ENCODE results near the gene TPD52L2.
A peak's percentile ranks its signal among the peaks of the same experiment; 100 is the strongest.

TPD52L2 gene

GRCh38 chr20:63864978-63865640 is at the start of gene TPD52L2:
TSS of gene TPD52L2 (plus strand) at chr20:63865270. CDS start at chr20:63865366, 96 bp downstream.
- peak; percentile 90 to 98 for DNase-seq (ENCODE audit: low read depth in 1 of 2, low spot score in 1 of 2)

- no peak for DNase-seq (ENCODE audit: low read depth in 1 of 2, low spot score in 1 of 2)
Observed at GRCh38 chr20:63815615-63816253, 49.3 kb upstream of the TPD52L2 start.

- no peak for DNase-seq (ENCODE audit: low read depth in 1 of 2, low spot score in 1 of 2)
Observed at GRCh38 chr20:63819224-63819921, 45.7 kb upstream of the TPD52L2 start.

DNA sequence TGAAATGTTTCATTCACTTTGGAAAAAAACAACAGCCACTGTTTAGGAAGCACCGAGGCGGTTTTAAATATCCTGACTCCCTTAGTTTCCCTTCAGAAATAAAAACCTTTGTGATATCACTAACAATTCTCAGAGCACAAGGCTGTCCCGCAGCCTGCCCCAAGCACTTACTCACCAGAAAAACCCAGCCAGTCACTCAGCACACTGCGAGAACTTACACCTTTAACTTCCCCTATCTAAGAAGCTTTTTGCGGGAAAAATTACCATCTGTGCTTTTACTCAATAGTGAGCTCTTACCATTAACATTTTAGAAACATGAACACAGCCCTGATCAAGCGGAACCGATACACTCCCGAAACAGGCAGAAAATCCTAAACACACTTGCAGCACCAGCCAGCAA is 43.3 kb upstream of the TPD52L2 start:
- DNase-seq (ENCODE audit: low read depth in 1 of 2, low spot score in 1 of 2): no peak

DNA sequence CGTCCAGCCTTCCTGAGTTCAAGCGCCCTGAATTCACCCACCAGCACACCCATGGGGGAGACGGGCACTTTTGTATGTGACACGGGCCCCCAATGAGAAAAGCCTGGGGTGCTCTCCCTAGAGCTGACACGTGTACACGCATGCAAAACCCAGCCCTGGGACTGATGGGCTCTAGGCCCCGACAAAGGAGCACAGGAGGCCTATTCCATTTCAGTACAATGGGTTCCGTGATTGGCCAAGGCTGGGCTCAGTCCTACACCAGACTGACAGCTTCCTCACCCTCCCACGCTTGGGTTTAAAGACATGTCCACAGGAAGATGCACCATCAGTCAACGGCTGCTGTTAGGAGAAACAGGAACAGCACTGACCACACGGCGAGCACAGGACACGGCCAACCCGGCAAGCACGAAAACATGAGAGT is 42.8 kb upstream of the TPD52L2 start:
- DNase-seq (ENCODE audit: low read depth in 1 of 2, low spot score in 1 of 2): no peak

- no peak for DNase-seq (ENCODE audit: low read depth in 1 of 2, low spot score in 1 of 2)
Observed at GRCh38 chr20:63823691-63824311, 41.3 kb upstream of the TPD52L2 start.

DNA sequence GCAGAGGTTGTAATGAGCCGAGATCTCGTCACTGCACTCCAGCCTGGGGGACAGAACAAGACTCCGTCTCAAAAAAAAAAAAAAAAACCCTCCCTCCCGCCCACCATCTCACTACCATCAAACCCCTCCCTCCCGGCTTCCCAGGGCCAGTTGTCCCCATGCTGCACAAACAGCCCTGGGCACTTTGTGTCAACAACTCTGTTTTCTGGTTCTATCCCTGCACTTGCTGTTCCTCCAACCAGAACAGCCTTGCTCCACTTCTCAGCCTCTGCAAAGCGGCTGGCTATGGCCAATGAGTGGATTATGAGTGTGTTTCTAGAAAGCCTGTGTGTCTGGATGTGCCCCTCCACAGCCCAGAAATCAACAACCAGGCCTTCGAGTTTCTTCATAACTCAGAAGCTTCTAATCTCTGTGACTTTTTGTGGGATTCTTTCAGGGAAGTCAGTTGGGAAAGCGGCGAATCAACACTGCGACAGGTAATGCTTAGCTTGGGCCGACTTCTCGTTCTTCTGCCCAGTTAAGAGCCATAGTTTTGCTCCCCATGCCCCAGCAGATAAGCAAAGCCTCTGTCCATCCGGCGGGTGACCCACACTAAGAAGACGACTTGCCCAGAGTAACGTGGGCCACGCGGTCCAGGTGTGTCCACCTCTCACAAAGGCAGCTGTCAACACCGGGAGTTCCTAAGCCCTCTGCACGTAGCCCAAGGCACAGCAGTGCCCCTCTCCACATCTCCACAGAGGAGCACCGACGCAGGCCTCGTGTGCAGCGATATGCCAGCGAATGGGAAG is 39.5 kb upstream of the TPD52L2 start:
- no peak for DNase-seq (ENCODE audit: low read depth in 1 of 2, low spot score in 1 of 2)

DNA sequence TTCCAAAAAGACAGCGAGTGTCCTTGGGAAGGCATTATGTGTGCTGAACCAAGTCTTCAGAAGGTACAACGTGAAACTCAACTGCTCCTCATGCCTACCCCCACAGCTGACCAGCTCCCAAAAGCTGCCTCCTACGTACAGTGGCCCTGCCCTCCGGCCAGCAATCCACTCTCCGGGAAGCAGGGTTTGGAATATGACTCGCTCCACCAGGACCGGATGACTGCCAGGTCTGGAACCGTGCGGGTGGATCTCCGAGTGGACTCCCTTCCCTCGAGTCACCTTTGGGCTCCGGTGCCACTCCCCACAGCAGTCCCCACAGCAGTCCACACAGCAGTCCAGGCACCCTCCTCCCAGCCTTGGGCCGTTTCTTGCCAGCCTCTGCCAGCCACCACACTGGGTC is 38.3 kb upstream of the TPD52L2 start:
- DNase-seq (ENCODE audit: low read depth in 1 of 2, low spot score in 1 of 2): no peak

DNA sequence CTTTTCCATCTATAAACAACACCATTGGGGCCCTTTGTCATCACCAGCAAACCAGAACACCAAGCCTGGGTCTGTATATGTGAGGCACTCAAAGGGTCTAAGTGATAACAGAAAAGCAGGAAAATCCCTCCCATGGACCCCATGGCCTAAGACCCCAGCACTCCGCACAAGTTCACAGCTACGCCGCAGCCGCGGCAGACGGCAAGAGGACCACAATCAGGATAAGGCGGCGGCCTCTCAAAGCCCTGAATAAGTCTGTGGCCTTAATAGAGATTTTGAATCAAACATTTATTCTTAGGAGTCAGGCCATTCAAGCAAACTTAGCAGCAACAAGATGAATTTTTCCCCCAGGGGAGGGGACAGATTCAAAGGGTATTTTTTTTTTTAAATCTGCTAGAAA is 36.9 kb upstream of the TPD52L2 start:
- DNase-seq (ENCODE audit: low read depth in 1 of 2, low spot score in 1 of 2): no peak

GRCh38 chr20:63828545-63828944 is 36.5 kb upstream of the TPD52L2 start:
- DNase-seq (ENCODE audit: low read depth in 1 of 2, low spot score in 1 of 2): no peak

GRCh38 chr20:63828951-63829350 is 36.1 kb upstream of the TPD52L2 start:
- DNase-seq (ENCODE audit: low read depth in 1 of 2, low spot score in 1 of 2): no peak

DNA sequence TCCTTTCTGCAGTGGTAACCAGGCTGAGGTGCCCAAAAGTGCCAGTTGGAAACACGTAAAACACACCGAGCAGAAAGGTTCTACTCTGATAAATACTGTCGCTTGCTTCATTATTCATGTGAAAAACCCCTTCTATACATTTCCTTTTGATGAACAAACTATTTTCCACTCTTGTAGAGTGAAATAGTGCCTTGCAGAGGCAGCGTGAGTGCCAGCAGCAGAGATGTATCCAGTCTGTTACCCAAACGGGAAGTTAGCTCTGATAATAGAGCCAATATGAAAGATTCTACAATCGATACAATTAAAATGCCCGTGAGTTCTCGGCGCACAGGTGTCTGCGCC is 35.5 kb upstream of the TPD52L2 start:
- DNase-seq (ENCODE audit: low read depth in 1 of 2, low spot score in 1 of 2): no peak

GRCh38 chr20:63829945-63830835 is 34.9 kb upstream of the TPD52L2 start:
- DNase-seq (ENCODE audit: low read depth in 1 of 2, low spot score in 1 of 2): no peak

GRCh38 chr20:63830841-63831588 is 34.1 kb upstream of the TPD52L2 start, which contains the start of gene ZBTB46:
TSS of gene ZBTB46 (minus strand) at chr20:63831264. CDS start at chr20:63790757, 40,507 bp downstream.
- DNase-seq (ENCODE audit: low read depth in 1 of 2, low spot score in 1 of 2): no peak

GRCh38 chr20:63831646-63831992 is 33.5 kb upstream of the TPD52L2 start:
- DNase-seq (ENCODE audit: low read depth in 1 of 2, low spot score in 1 of 2): no peak

DNA sequence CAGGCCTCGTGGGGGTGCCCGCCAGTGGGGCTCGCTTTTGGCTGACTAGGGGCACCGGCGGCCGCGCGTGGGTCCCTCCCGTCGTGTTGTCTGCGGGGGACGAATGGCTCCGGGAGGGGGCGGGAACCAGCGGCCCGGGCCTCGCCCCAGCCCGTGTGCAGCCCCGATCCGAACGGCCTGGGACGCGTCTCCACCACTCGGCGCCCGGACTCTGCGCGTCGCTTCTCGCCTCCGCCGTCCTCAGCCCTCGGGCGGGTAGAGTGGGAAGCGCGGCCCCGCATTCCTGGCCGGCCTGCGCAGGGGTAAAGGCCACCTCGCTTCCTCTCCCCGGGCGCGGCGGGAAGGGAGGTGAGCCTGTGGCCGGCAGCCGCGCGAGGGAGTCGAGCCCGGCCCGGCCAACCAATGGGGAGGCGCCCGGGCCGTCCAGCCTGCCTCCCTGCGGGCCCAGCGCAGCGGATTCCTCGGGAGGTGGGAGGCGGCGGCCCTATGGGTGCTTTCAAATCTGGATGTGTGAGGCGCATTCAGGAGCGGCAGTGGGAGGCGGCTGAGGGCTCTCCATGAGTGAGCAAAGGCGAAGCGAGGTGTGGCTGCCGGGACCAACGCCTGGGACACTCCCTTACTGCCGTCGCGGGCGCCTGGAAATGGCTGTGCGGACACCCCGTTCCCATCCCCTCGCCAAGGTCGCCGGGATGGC is 32.9 kb upstream of the TPD52L2 start:
- no peak for DNase-seq (ENCODE audit: low read depth in 1 of 2, low spot score in 1 of 2)

DNA sequence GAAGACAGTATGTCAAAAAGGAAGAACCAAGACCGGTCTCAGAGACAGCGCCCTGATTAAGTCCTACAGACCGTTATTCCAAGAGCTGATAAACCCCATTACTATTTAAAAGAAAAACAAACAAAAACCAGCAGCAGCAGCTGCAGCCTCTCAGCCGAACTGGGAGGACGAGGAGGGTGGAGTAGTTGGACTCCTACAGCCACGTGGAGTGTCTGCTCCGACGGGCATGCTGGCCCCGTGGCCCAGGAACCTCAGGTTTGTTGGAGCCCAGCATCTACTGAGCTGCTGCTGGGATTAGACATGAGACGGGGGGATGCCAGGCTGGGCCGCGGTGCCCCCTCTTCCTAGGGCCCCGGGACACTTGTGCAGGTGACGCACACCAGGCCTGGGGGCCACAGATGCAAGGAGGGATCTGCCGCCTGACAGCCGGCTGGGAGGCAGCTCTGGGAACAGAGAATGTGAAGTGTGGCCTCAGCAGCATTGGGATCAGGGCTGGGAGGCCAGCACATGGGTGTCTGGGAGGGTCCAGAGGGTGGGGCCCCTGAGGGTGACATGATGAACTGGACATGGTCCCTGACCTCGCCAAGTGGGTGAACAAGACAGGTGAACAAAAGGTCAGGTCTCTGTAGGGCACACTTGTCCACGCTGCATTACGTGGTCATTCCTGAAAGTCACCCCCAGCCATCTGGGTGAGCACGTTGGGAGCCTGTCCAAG is 31.1 kb upstream of the TPD52L2 start:
- no peak for DNase-seq (ENCODE audit: low read depth in 1 of 2, low spot score in 1 of 2)

DNA sequence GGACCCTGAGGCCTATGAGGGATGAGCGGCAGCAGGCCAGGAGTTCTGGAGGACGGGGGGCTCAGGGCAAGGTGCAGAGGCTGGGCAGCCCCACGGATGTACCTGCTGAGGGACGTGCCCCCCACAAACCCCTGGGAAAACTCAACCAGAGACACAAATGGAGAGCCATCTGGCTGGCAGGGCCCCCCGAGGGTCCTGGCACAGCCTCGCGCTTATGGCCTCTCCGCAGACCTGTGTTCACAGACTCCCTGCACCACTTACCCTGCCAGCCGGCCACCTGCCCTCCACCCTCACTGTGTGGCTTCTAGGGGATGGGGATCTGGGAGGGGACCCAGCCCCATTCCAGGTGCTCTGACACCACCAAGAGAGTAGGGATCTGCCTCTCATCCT is 30.6 kb upstream of the TPD52L2 start:
- DNase-seq (ENCODE audit: low read depth in 1 of 2, low spot score in 1 of 2): no peak

Data from activated CD4-positive, alpha-beta T cell treated with anti-CD3 and anti-CD28 coated beads, Interleukin-2, amount 50 U/mL, for 24 hours (primary cell).